HG03139 (cell line): ENCODE measurements around the gene HTD2.

Source experiments
- ATAC-seq: cut with Tn5 transposase; IDR thresholded peaks from one replicate; pipeline ENCODE4 v1.9.1; 2021; ENCODE audit not compliant: unreplicated experiment

Gene HTD2

GRCh38 chr3:58355179-58355578 lies 48.9 kb downstream of the HTD2 start:
- peak; percentile 49 for ATAC-seq

GRCh38 chr3:58356054-58356453 lies 49.7 kb downstream of the HTD2 start:
- no peak for ATAC-seq

- no peak for ATAC-seq
These were observed 51.1 kb downstream of the HTD2 start for GRCh38 chr3:58357402-58357801.

- no peak for ATAC-seq
These were observed 51.8 kb downstream of the HTD2 start for GRCh38 chr3:58358092-58358491.

GRCh38 chr3:58358808-58359207 lies 52.5 kb downstream of the HTD2 start:
- ATAC-seq = no peak

- no peak for ATAC-seq
These were observed 53.3 kb downstream of the HTD2 start for GRCh38 chr3:58359621-58360020.

- ATAC-seq = no peak
These were observed 55.5 kb downstream of the HTD2 start for GRCh38 chr3:58361866-58362265.

- ATAC-seq = no peak
These were observed 60.4 kb downstream of the HTD2 start for GRCh38 chr3:58366699-58367098.

- no peak for ATAC-seq
These were observed 62.7 kb downstream of the HTD2 start for GRCh38 chr3:58369038-58369437.
